Measurements from ENCODE around the gene LHX3. TPM values are rescaled to one million over a fixed set of nuclear protein-coding genes. Genes with fewer than 3 reads are reported as not detected.

LHX3 gene
- total RNA-seq, 1 experiment from 2014 or later = not detected

DNA sequence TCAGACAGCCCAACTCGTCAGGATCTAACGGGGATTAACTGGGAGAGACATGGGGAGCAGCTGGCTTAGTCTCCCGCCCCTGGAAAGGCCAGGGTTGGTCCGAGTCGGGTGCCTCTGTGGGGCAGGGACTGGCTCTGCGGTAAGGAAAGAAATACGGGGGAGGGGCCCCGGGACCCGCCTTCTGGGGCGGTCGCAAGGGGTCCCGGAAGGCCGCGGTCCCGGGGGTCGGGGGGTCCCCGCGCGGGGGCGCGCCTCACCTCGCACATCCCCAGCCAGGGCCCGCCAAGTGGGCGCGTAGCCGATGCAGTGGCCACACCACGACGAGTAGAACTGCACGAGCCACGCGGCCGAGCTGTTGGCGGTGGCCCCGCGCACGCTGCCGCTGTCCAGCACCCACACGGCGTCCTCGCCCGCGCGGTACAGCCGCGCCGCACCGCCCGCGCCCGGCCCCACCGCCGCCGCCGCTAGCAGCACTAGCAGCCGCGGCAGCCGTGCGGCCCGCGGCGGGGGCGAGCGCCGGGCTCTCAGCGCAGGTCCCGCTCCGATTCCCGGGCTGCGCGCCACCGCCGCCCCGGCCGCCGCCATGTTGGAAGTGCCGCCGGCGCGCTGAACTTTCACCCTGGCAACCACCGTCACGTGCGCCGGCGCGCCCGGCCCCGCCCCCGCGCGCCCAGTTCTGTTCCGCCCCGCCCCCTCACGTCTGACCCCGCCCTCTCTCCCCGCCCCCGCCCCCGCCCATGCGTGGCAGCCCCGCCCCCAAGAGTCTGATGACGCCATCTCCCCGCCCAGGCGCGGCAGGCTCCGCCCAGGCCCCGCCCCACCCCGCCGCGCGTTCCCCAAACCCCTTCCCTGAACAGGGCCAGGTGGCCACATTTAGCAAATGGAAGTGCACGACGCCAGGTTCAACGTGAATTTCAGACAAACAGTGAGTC lies 40.6 kb upstream of the LHX3 start, which contains the start of gene QSOX2:
Gene QSOX2, minus strand, starts transcription at position 594 of the 932 bp plus-strand sequence. Its CDS starts 9 bp downstream, at position 585.
- H3F3A ChIP-seq (ENCODE audit: low read length, unreplicated experiment) = no peaks in the 10 kb centered on the region
- H3K4me3 ChIP-seq (ENCODE audit: low read length) = peak within 1 kb of the TSS; percentile 80
- H3K9me3 ChIP-seq (ENCODE audit: low read length) = no peaks in the 10 kb centered on the region
- intact Hi-C loops (cut with micrococcal nuclease) = loop anchor here (1.0 kb wide), 1 partner anchor 22 kb away; no protein-coding TSS in a partner anchor
- TF ChIP-seq, protein P1, sequence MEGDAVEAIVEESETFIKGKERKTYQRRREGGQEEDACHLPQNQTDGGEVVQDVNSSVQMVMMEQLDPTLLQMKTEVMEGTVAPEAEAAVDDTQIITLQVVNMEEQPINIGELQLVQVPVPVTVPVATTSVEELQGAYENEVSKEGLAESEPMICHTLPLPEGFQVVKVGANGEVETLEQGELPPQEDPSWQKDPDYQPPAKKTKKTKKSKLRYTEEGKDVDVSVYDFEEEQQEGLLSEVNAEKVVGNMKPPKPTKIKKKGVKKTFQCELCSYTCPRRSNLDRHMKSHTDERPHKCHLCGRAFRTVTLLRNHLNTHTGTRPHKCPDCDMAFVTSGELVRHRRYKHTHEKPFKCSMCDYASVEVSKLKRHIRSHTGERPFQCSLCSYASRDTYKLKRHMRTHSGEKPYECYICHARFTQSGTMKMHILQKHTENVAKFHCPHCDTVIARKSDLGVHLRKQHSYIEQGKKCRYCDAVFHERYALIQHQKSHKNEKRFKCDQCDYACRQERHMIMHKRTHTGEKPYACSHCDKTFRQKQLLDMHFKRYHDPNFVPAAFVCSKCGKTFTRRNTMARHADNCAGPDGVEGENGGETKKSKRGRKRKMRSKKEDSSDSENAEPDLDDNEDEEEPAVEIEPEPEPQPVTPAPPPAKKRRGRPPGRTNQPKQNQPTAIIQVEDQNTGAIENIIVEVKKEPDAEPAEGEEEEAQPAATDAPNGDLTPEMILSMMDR (conservative IDR thresholded peaks at IDR 0.05; ENCODE audit: low read depth, low read length) = no peak
- no peak for TF ChIP-seq EZH2 (IDR thresholded peaks at IDR 0.05; ENCODE audit: low read length, unreplicated experiment)
- TF ChIP-seq EZH2phosphoT487 (IDR thresholded peaks at IDR 0.05; ENCODE audit: borderline replicate concordance, low read length) = no peak
- H3K9ac ChIP-seq (ENCODE audit: low read length) = peak within 1 kb of the TSS; percentile 68
- no peaks in the 10 kb centered on the region for H3K27me3 ChIP-seq (ENCODE audit: low read length)
- H3K79me2 ChIP-seq (ENCODE audit: low read length) = peaks cover 49% of the 10 kb centered on the region
- CTCF ChIA-PET = no interaction called here
- POLR2A ChIA-PET (ENCODE audit: unreplicated experiment) = no interaction called here
- peak within 1 kb of the TSS; percentile 79 for H2AFZ ChIP-seq (ENCODE audit: low read length)
- peaks cover 14% of the 10 kb centered on the region; the same call in 1 of the 2 replicates for H4K20me1 ChIP-seq (ENCODE audit: low read length)
- BruUV-seq (replicated peaks) = no TSS peak
- H3K36me3 ChIP-seq (ENCODE audit: low read depth, low read length) = no peaks in the 10 kb centered on the region
- H3K9me2 ChIP-seq (replicated peaks; ENCODE audit: low read length) = no peaks in the 10 kb centered on the region
- H3K4me2 ChIP-seq (ENCODE audit: low read length) = peak within 1 kb of the TSS; percentile 98
- ATAC-seq (peak; percentile 75), DNase-seq (peak; percentile 59)
- H3K4me1 ChIP-seq (ENCODE audit: insufficient read depth, low read length) = peaks cover 19% of the 10 kb centered on the region
- no peak within 1 kb of the TSS for H3K27ac ChIP-seq (ENCODE audit: low read length)

DNA sequence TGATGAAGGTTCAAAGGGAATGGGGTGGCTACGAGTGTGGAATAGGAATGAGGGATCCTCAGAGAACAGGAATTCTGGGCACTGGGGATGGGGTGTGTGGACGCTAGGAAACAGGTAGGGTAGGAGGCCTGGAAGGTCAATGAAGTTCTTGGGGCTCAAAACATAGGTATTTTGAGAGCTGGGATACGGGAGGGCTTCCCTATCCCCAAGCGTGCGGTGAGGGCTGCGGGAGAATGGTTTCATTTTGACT lies 40.0 kb upstream of the LHX3 start:
- peak overlapping the region; percentile 80 for H3K4me3 ChIP-seq (ENCODE audit: low read length)
- peaks cover 54% of the 10 kb centered on the region for H3K79me2 ChIP-seq (ENCODE audit: low read length)
- intact Hi-C loops (cut with micrococcal nuclease) = loop anchor here (1.0 kb wide), 1 partner anchor 22 kb away; no protein-coding TSS in a partner anchor
- TF ChIP-seq, protein P1 (conservative IDR thresholded peaks at IDR 0.05; ENCODE audit: low read depth, low read length) = no peak
- ChIA-PET CTCF (no interaction called here), POLR2A (ENCODE audit: unreplicated experiment) (no interaction called here)
- H3K9ac ChIP-seq (ENCODE audit: low read length) = peak overlapping the region; percentile 68
- ATAC-seq (no peak; the same call in 1 of the 2 replicates), DNase-seq (no peak)
- H3K27me3 ChIP-seq (ENCODE audit: low read length) = no peaks in the 10 kb centered on the region
- H3F3A ChIP-seq (ENCODE audit: low read length, unreplicated experiment) = no peaks in the 10 kb centered on the region
- no TSS peak for BruUV-seq (replicated peaks)
- no peak overlapping the region for H2AFZ ChIP-seq (ENCODE audit: low read length)
- no peaks in the 10 kb centered on the region for H3K9me3 ChIP-seq (ENCODE audit: low read length)
- no peaks in the 10 kb centered on the region for H3K36me3 ChIP-seq (ENCODE audit: low read depth, low read length)
- H4K20me1 ChIP-seq (ENCODE audit: low read length) = peaks cover 14% of the 10 kb centered on the region; the same call in 1 of the 2 replicates
- H3K9me2 ChIP-seq (replicated peaks; ENCODE audit: low read length) = no peaks in the 10 kb centered on the region
- peaks cover 19% of the 10 kb centered on the region for H3K4me1 ChIP-seq (ENCODE audit: insufficient read depth, low read length)
- no peak overlapping the region for H3K27ac ChIP-seq (ENCODE audit: low read length)
- peak overlapping the region; percentile 98 for H3K4me2 ChIP-seq (ENCODE audit: low read length)
